ENCODE measurements around the gene MEIOSIN. TPM values are rescaled to one million over a fixed set of nuclear protein-coding genes. Genes with fewer than 3 reads are reported as not detected.

MEIOSIN gene
- total RNA-seq, 1 experiment from 2014 or later: not detected

DNA sequence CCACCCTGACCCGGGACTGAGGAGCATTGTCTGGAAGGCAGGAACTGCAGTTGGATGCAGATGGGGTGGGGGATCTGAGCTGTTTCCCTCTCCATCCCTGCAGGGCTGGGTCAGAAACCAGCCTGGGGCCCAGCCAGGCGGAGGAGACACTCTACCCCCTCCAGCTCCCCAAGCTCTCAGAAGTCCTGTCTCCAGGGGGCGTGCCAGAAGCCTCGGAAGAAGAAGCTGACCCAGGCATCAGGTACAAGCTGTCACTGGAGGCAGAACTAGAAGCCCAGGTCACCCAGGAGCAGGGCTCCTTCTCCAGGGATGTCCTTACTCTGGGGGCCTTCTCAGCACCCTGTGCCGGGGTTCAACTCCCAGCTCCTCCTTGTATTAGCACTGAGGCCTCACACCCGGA lies 20.3 kb downstream of the MEIOSIN start:
- ChIA-PET CTCF (interaction anchor here (0.6 kb wide), 1 partner anchor 16 kb away, joined by 9 read pairs; the partner anchor contains the start of gene SIX5), POLR2A (ENCODE audit: unreplicated experiment) (no interaction called here)
- intact Hi-C loops (cut with micrococcal nuclease; ENCODE audit: unreplicated experiment): no loop called here
- no peak for DNase-seq
- Histone ChIP-seq H3K27me3 (ENCODE audit: insufficient read depth, low read depth) (no peaks in the 10 kb centered on the region), H3K4me3 (no peak overlapping the region), H3K36me3 (ENCODE audit: low read depth) (no peaks in the 10 kb centered on the region), H4K20me1 (ENCODE audit: insufficient read depth) (no peaks in the 10 kb centered on the region), H3K9me3 (ENCODE audit: insufficient read depth, low read depth) (no peaks in the 10 kb centered on the region), H3K79me2 (ENCODE audit: low read depth) (no peaks in the 10 kb centered on the region), H2AFZ (no peak overlapping the region), H3K4me2 (no peak overlapping the region), H3K9me2 (ENCODE audit: insufficient read depth) (no peaks in the 10 kb centered on the region), H3F3A (ENCODE audit: insufficient read depth, low read depth) (no peaks in the 10 kb centered on the region; the same call in 1 of the 2 replicates), H3K27ac (no peak overlapping the region), H3K4me1 (replicated peaks; ENCODE audit: insufficient read depth) (peaks cover 17% of the 10 kb centered on the region)
- no TSS peak for BruUV-seq (replicated peaks)
- no peak for TF ChIP-seq EZH2 (IDR thresholded peaks at IDR 0.05; ENCODE audit: low read depth)
- TF ChIP-seq, protein P1, sequence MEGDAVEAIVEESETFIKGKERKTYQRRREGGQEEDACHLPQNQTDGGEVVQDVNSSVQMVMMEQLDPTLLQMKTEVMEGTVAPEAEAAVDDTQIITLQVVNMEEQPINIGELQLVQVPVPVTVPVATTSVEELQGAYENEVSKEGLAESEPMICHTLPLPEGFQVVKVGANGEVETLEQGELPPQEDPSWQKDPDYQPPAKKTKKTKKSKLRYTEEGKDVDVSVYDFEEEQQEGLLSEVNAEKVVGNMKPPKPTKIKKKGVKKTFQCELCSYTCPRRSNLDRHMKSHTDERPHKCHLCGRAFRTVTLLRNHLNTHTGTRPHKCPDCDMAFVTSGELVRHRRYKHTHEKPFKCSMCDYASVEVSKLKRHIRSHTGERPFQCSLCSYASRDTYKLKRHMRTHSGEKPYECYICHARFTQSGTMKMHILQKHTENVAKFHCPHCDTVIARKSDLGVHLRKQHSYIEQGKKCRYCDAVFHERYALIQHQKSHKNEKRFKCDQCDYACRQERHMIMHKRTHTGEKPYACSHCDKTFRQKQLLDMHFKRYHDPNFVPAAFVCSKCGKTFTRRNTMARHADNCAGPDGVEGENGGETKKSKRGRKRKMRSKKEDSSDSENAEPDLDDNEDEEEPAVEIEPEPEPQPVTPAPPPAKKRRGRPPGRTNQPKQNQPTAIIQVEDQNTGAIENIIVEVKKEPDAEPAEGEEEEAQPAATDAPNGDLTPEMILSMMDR (conservative IDR thresholded peaks at IDR 0.05): no peak; the same call in 1 of the 2 replicates

DNA sequence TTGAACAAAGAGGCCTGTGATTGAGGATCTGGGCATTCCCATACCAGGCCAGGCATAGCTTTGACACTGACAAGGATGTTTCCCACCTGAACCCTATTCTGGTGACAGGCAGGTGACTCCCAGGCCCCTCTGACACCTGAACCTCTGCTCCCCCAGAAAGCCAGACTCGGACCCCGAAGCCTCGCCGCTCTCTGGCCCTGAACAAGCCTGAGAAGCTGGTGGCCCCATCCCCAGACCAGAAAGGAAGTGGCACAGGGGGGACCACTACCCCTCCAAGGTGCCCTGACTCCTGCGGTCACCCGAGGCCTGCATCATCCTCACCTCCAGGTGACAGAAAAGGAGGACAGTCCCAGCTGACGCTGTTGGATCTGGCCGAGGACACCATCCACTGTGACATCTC lies 21.1 kb downstream of the MEIOSIN start:
- intact Hi-C loops (cut with micrococcal nuclease; ENCODE audit: unreplicated experiment): no loop called here
- Histone ChIP-seq H3K4me3 (no peak overlapping the region), H3K27ac (no peak overlapping the region), H3K4me2 (no peak overlapping the region), H3K79me2 (ENCODE audit: low read depth) (no peaks in the 10 kb centered on the region), H4K20me1 (ENCODE audit: insufficient read depth) (no peaks in the 10 kb centered on the region), H3K36me3 (ENCODE audit: low read depth) (no peaks in the 10 kb centered on the region), H3K4me1 (replicated peaks; ENCODE audit: insufficient read depth) (peaks cover 14% of the 10 kb centered on the region), H3K9me2 (ENCODE audit: insufficient read depth) (no peaks in the 10 kb centered on the region), H3K27me3 (ENCODE audit: insufficient read depth, low read depth) (no peaks in the 10 kb centered on the region), H3K9me3 (ENCODE audit: insufficient read depth, low read depth) (no peaks in the 10 kb centered on the region), H2AFZ (no peak overlapping the region), H3F3A (ENCODE audit: insufficient read depth, low read depth) (no peaks in the 10 kb centered on the region; the same call in 1 of the 2 replicates)
- no peak for TF ChIP-seq EZH2 (IDR thresholded peaks at IDR 0.05; ENCODE audit: low read depth)
- TF ChIP-seq, protein P1 (conservative IDR thresholded peaks at IDR 0.05): no peak
- POLR2A ChIA-PET (ENCODE audit: unreplicated experiment): no interaction called here
- no TSS peak for BruUV-seq (replicated peaks)
- CTCF ChIA-PET: no interaction called here
- no peak for DNase-seq

DNA sequence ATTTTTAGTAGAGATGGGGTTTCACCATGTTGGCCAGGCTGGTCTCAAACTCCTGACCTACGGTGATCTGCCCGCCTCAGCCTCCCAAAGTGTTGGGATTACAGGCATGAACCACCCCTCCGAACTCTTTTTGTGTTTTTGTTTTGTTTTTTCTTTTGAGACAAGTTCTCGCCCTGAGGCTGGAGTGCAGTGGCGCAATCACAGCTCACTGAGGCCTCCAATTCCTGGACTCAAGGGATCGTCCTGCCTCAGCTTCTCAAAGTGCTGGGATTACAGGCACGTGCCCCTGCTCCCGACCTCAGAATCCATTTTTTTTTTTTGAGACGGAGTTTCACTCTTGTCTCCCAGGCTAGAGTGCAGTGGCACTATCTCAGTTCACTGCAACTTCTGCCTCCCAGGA lies 24.5 kb downstream of the MEIOSIN start:
- H3K9me2 ChIP-seq (ENCODE audit: insufficient read depth): no peaks in the 10 kb centered on the region
- H3K79me2 ChIP-seq (ENCODE audit: low read depth): no peaks in the 10 kb centered on the region
- intact Hi-C loops (cut with micrococcal nuclease; ENCODE audit: unreplicated experiment): no loop called here
- TF ChIP-seq, protein P1 (conservative IDR thresholded peaks at IDR 0.05): no peak
- TF ChIP-seq EZH2 (IDR thresholded peaks at IDR 0.05; ENCODE audit: low read depth): no peak
- no peak overlapping the region for H3K4me2 ChIP-seq
- H3K36me3 ChIP-seq (ENCODE audit: low read depth): no peaks in the 10 kb centered on the region
- no peak overlapping the region for H2AFZ ChIP-seq
- ChIA-PET CTCF (interaction anchor here (0.7 kb wide), 1 partner anchor 10 kb away, joined by 6 read pairs; no protein-coding TSS in a partner anchor), POLR2A (ENCODE audit: unreplicated experiment) (interaction anchor here (0.7 kb wide), 1 partner anchor 775 kb away, joined by 7 read pairs; no protein-coding TSS in a partner anchor)
- peaks cover 8% of the 10 kb centered on the region for H3K4me1 ChIP-seq (replicated peaks; ENCODE audit: insufficient read depth)
- peaks cover 3% of the 10 kb centered on the region; the same call in 1 of the 2 replicates for H3F3A ChIP-seq (ENCODE audit: insufficient read depth, low read depth)
- DNase-seq: no peak
- H3K4me3 ChIP-seq: no peak overlapping the region
- no peaks in the 10 kb centered on the region for H3K9me3 ChIP-seq (ENCODE audit: insufficient read depth, low read depth)
- no TSS peak for BruUV-seq (replicated peaks)
- H3K27ac ChIP-seq: no peak overlapping the region
- no peaks in the 10 kb centered on the region for H3K27me3 ChIP-seq (ENCODE audit: insufficient read depth, low read depth)
- H4K20me1 ChIP-seq (ENCODE audit: insufficient read depth): no peaks in the 10 kb centered on the region

Data from PC-9 (cell line).